Kidney (tissue), 14 donors: Measurements from ENCODE around the gene RIMKLA. TPM values are rescaled to one million over a fixed set of nuclear protein-coding genes. Genes with fewer than 3 reads are reported as not detected.
A peak's percentile ranks its signal among the peaks of the same experiment; 100 is the strongest.

Experiments used
- DNase-seq, 5 donors: peaks; one replicate each; pipeline ENCODE4 v3.0.0-alpha.2; 2013 to 2020
- FAIRE-seq: peaks from 2 replicates; lab custom pipeline; 2012; peaks lifted over from hg19 to GRCh38; lab: Jason Lieb, UNC
- H3K27ac ChIP-seq, 2 donors: one replicate each; pipeline ENCODE4 v1.7.0; 2013; ENCODE audit warnings: low read depth in 2 of 2, low read length in 2 of 2, inconsistent platforms in 1 of 2
- H3K27me3 ChIP-seq: one replicate; pipeline ENCODE4 v1.7.1; 2013; ENCODE audit warnings: low read length, inconsistent platforms; ENCODE audit not compliant: control insufficient read depth, insufficient read depth
- H3K36me3 ChIP-seq, 3 donors: one replicate each; pipeline versions ENCODE4 v1.7.0 to v1.7.1; 2013; ENCODE audit warnings: low read length in 3 of 3, control low read depth in 1 of 3, inconsistent platforms in 1 of 3; ENCODE audit not compliant: insufficient read depth in 3 of 3, control insufficient read depth in 2 of 3
- H3K4me1 ChIP-seq, 3 donors: one replicate each; pipeline versions ENCODE4 v1.7.0 to v1.7.1; 2013; ENCODE audit warnings: low read length in 3 of 3, inconsistent platforms in 1 of 3, low read depth in 1 of 3; ENCODE audit not compliant: control insufficient read depth in 2 of 3, insufficient read depth in 2 of 3
- H3K4me3 ChIP-seq, 3 donors: one replicate each; pipeline versions ENCODE4 v1.7.0 to v1.8.1; 2013; ENCODE audit warnings: low read length in 3 of 3, control low read depth in 1 of 3, inconsistent platforms in 1 of 3
- H3K9ac ChIP-seq, 3 donors: one replicate each; pipeline versions ENCODE4 v1.7.0 to v1.7.1; 2013; ENCODE audit warnings: low read length in 3 of 3, control low read depth in 1 of 3, inconsistent platforms in 1 of 3
- H3K9me3 ChIP-seq, 3 donors: one replicate each; pipeline versions ENCODE4 v1.7.0 to v1.7.1; 2013; ENCODE audit warnings: low read length in 3 of 3, control low read depth in 1 of 3, inconsistent platforms in 1 of 3; ENCODE audit not compliant: control insufficient read depth in 2 of 3, insufficient read depth in 1 of 3
- intact Hi-C: fragments of 100-400 bp; cut with DNase I; formaldehyde crosslinking; loops from one replicate; pipeline ENCODE4 v1.11.1; 2022
- polyA plus RNA-seq: library from polyadenylated mRNA; stranded (reverse); fragments of 350-450 nt; fragmentation: Illumina TruSeq; extraction: RNeasy Lipid Tissue Mini Kit (QIAGEN cat#74804); gene quantifications from one replicate; pipeline ENCODE4 v1.2.3, GENCODE V29; 2014; ENCODE audit warnings: low read depth, low replicate concordance; ENCODE audit not compliant: insufficient read depth
- total RNA-seq: library from RNA; stranded (reverse); fragmentation: NEBNext Ultra II Directional; extraction: Animal tissue kit (Norgen Biotek cat#: 25700); gene quantifications from one replicate; pipeline ENCODE4 v1.2.1, GENCODE V29; 2021
- TF ChIP-seq, protein P1 (sequence below): IDR thresholded peaks from 3 replicates; pipeline ENCODE4 v1.5.1; 2012; ENCODE audit warnings: mild to moderate bottlenecking, moderate library complexity, borderline replicate concordance; ENCODE audit not compliant: insufficient read depth; ENCODE audit errors: extremely low read depth
- donor health status: control.
- donor health status: control.
- donor health status: control.
- donor health status: control.
- donor health status: control.
- donor health status: DM: yes; HTN: yes; CAD: no.
- donor health status: Normal renal cell carcinoma (clear cell type).

The RIMKLA gene
- total and polyA plus RNA-seq, 2 donors from 2014 or later = 1.1 to 3.3 TPM

DNA sequence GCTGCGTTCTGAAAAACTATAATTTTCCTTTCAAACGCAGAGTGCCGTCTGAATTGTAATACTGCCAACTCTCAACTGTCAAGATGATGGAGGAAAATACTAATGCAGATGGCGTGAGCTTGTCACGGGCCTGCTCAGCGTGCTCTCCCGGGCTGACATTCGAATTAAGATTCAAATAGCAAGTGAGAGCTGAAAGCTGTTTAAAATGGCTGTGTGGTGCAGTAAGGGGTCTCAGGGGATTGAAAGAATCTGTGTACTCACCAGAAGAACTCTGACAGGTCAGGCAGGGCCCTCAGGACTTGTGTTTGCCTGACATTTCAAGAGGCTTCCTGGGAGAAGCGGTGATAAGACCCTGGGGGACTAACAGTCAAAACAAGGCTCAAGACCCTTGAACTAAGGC, 42.1 kb downstream of the RIMKLA start:
- no peak overlapping the region for H3K27ac ChIP-seq
- DNase-seq (no peak), FAIRE-seq (no peak)
- H3K36me3 ChIP-seq = no peaks in the 10 kb centered on the region
- no peaks in the 10 kb centered on the region for H3K27me3 ChIP-seq
- TF ChIP-seq, protein P1, sequence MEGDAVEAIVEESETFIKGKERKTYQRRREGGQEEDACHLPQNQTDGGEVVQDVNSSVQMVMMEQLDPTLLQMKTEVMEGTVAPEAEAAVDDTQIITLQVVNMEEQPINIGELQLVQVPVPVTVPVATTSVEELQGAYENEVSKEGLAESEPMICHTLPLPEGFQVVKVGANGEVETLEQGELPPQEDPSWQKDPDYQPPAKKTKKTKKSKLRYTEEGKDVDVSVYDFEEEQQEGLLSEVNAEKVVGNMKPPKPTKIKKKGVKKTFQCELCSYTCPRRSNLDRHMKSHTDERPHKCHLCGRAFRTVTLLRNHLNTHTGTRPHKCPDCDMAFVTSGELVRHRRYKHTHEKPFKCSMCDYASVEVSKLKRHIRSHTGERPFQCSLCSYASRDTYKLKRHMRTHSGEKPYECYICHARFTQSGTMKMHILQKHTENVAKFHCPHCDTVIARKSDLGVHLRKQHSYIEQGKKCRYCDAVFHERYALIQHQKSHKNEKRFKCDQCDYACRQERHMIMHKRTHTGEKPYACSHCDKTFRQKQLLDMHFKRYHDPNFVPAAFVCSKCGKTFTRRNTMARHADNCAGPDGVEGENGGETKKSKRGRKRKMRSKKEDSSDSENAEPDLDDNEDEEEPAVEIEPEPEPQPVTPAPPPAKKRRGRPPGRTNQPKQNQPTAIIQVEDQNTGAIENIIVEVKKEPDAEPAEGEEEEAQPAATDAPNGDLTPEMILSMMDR = no peak
- no peaks in the 10 kb centered on the region for H3K4me1 ChIP-seq
- H3K9ac ChIP-seq = no peak overlapping the region
- H3K9me3 ChIP-seq = no peaks in the 10 kb centered on the region
- H3K4me3 ChIP-seq = no peak overlapping the region
- intact Hi-C loops = no loop called here

DNA sequence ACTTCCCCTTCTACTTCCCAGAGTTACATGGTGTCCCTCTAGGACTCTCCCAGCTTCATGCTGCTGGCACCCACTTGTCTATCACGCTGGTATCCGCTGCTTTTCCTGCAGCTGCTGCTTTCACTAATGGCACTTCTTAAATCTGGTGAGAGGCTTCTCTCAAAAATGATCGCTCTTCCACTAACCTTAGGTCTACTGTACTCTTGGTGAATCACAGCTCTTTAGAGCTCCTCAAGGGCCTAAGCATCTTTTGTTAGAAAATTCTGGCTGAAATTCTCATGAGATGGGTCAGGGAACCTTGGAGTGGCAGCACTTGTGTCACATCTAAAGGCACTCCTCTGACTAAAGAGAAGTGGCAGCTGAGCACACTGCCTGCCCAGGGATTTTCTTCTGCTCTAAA, 43.1 kb downstream of the RIMKLA start:
- DNase-seq = no peak
- Histone ChIP-seq H3K4me1 (no peaks in the 10 kb centered on the region), H3K36me3 (no peaks in the 10 kb centered on the region), H3K27ac (no peak overlapping the region), H3K4me3 (no peak overlapping the region), H3K27me3 (no peaks in the 10 kb centered on the region), H3K9me3 (no peaks in the 10 kb centered on the region), H3K9ac (no peak overlapping the region)
- intact Hi-C loops = no loop called here
- TF ChIP-seq, protein P1 = no peak
- no peak for FAIRE-seq

DNA sequence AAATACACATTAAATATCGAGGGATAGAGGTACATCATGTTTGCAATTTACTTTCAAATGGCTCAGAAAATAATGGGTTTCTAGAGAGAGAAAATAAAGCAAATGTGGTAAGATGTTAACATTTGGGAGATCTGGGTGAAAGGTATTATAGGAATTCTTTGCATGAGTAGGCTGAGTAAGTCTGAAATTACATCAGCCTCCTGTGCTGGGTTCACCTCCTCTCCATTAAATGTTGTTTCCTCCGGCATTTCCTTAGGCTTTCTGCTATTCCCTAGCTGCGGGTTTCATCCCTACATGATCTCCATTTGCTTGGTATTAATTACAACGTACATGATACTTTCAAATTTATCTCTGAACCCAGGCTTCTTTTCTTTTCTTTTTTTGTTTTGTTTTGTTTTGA, 43.6 kb downstream of the RIMKLA start:
- H3K27me3 ChIP-seq = no peaks in the 10 kb centered on the region

DNA sequence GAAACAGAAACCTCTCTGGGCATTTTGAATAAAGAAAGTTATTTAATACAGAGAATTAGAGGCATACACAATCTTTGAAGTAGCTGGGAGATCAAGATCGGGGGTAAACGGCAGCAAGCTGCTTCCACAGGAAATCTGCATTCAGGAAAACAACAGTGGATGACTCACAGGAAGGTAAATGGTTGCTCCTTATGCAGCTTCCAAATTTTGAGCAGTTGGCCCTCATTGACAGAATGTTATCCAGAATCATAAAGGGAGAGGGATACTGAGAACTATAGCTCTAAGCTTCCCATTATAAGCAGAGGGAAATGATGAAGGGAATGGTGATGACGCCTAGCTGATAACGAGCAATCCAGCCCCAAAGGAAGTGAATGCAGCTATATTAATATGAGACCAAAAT, 46.6 kb downstream of the RIMKLA start:
- H3K9me3 ChIP-seq = no peaks in the 10 kb centered on the region
- H3K9ac ChIP-seq = no peak overlapping the region
- no peak overlapping the region for H3K4me3 ChIP-seq
- no peak overlapping the region for H3K27ac ChIP-seq
- H3K27me3 ChIP-seq = no peaks in the 10 kb centered on the region
- TF ChIP-seq, protein P1 = no peak
- H3K4me1 ChIP-seq = no peaks in the 10 kb centered on the region
- FAIRE-seq (no peak), DNase-seq (no peak)
- intact Hi-C loops = no loop called here
- peaks cover 0 to 2% (median 0%) of the 10 kb centered on the region in 3 donors for H3K36me3 ChIP-seq

More for the DNA sequence above, 43.6 kb downstream of the RIMKLA start:
- FAIRE-seq (no peak), DNase-seq (peak in 2 of 5 donors; percentile 22 to 52)
- Histone ChIP-seq H3K4me3 (no peak overlapping the region), H3K9me3 (no peaks in the 10 kb centered on the region), H3K4me1 (no peaks in the 10 kb centered on the region), H3K36me3 (no peaks in the 10 kb centered on the region), H3K27ac (no peak overlapping the region), H3K9ac (no peak overlapping the region)
- TF ChIP-seq, protein P1 = no peak
- intact Hi-C loops = no loop called here
